HepG2 (cell line): ENCODE data around the gene CSDE1. TPM values are rescaled to one million over a fixed set of nuclear protein-coding genes. Genes with fewer than 3 reads are reported as not detected.

Experiments
- ATAC-seq: fragments of 200-7000 bp; cut with Tn5 transposase; 3 replicates; pipeline ENCODE4 v1.9.1; 2020; ENCODE audit warnings: mild to moderate bottlenecking, moderate library complexity
- BruUV-seq: library from RNA; stranded (reverse); fragments of 400-500 nt; replicated peaks from 2 replicates; lab custom pipeline; 2021; lab: Mats Ljungman, UMichigan
- CTCF ChIA-PET: fragments of 300-600 bp; formaldehyde crosslinking; extraction: SDS; loops from one replicate; lab custom pipeline; 2021; ENCODE audit warnings: low total read pairs, inconsistent platforms, low intra/inter-chr PET ratio; lab: Yijun Ruan, JAX
- POLR2A ChIA-PET: fragments of 350-600 bp; sonication (Branson Sonifier 250); formaldehyde crosslinking; loops from one replicate; lab custom pipeline; 2020; ENCODE audit warnings: antibody characterized with exemption, inconsistent platforms; lab: Yijun Ruan, JAX
- DNase-seq: peaks from one replicate; pipeline ENCODE4 v3.0.0-alpha.2; 2015; ENCODE audit warnings: low spot score
- FAIRE-seq: peaks from 3 replicates; lab custom pipeline; 2011; peaks lifted over from hg19 to GRCh38; lab: Jason Lieb, UNC
- H2AFZ ChIP-seq: one replicate; pipeline ENCODE4 v1.6.1; 2011; ENCODE audit warnings: low read length, inconsistent platforms
- H3K27ac ChIP-seq: fragments of 300-600 bp; 3 replicates; pipeline ENCODE4 v1.8.0; 2011; ENCODE audit warnings: mixed run types, mild to moderate bottlenecking, mixed read lengths, low read length, inconsistent platforms; ENCODE audit not compliant: insufficient read depth; ENCODE audit errors: extremely low read length
- H3K27me3 ChIP-seq, 2 experiments: fragments of 200-600 bp in 1 of 2; 2 replicates in 1 of 2; 3 replicates in 1 of 2; pipeline versions ENCODE4 v1.6.0 to v1.8.0; 2011; ENCODE audit warnings: low read length in 2 of 2, mild to moderate bottlenecking in 2 of 2, moderate library complexity in 2 of 2, inconsistent platforms in 1 of 2; ENCODE audit not compliant: insufficient read depth in 2 of 2, control insufficient read depth in 1 of 2
- H3K36me3 ChIP-seq, 2 experiments: fragments of 200-600 bp in 1 of 2; replicated peaks in 1 of 2; 2 replicates in 1 of 2; 3 replicates in 1 of 2; pipeline versions ENCODE4 v1.5.1 to v1.8.0; 2011; ENCODE audit warnings: low read length in 2 of 2, inconsistent platforms in 1 of 2; ENCODE audit not compliant: insufficient read depth in 2 of 2, control insufficient read depth in 1 of 2
- H3K4me1 ChIP-seq: 2 replicates; pipeline ENCODE4 v1.5.1; 2012; ENCODE audit warnings: low read length, inconsistent platforms; ENCODE audit not compliant: insufficient read depth
- H3K4me2 ChIP-seq: 2 replicates; pipeline ENCODE4 v1.6.0; 2011; ENCODE audit warnings: low read depth, low read length, inconsistent platforms
- H3K4me3 ChIP-seq, 3 experiments: fragments of 200-600 bp in 1 of 3; sonication (generic), shearing (Covaris generic) in 1 of 3; replicated peaks in 1 of 3; 2 replicates each; pipeline ENCODE4 v1.5.1; 2011 to 2016; ENCODE audit warnings: low read length in 3 of 3, inconsistent platforms in 2 of 3, low read depth in 2 of 3, mild to moderate bottlenecking in 2 of 3, control low read depth in 1 of 3, mixed read lengths in 1 of 3; ENCODE audit not compliant: insufficient read depth in 1 of 3
- H3K79me2 ChIP-seq: one replicate; pipeline ENCODE4 v1.6.1; 2011; ENCODE audit warnings: low read length, inconsistent platforms; ENCODE audit not compliant: insufficient read depth
- H3K9ac ChIP-seq: 2 replicates; pipeline ENCODE4 v1.6.0; 2011; ENCODE audit warnings: mild to moderate bottlenecking, low read depth, low read length, inconsistent platforms; ENCODE audit not compliant: insufficient read depth
- H3K9me3 ChIP-seq: 2 replicates; pipeline ENCODE4 v1.5.1; 2012; ENCODE audit warnings: mild to moderate bottlenecking, low read length
- H4K20me1 ChIP-seq: 2 replicates; pipeline ENCODE4 v1.6.0; 2011; ENCODE audit warnings: inconsistent platforms, mild to moderate bottlenecking, low read length, moderate library complexity; ENCODE audit not compliant: insufficient read depth
- BCLAF1 ChIP-seq: fragments of 450-650 bp; IDR thresholded peaks from 2 replicates; pipeline ENCODE4 v1.6.1; 2017; ENCODE audit warnings: mild to moderate bottlenecking
- GABPB1 ChIP-seq: IDR thresholded peaks from 2 replicates; pipeline ENCODE4 v1.6.1; 2016; ENCODE audit warnings: mild to moderate bottlenecking, missing genetic modification reagents, moderate library complexity, missing compliant biosample characterization
- LBX2 ChIP-seq: sonication (generic); formaldehyde crosslinking; IDR thresholded peaks from 2 replicates; pipeline ENCODE4 v1.5.0; 2020; ENCODE audit warnings: missing genetic modification reagents, mild to moderate bottlenecking, borderline replicate concordance
- MAX ChIP-seq: IDR thresholded peaks from 2 replicates; pipeline ENCODE4 v1.6.1; 2012; ENCODE audit warnings: inconsistent platforms
- MEIS2 ChIP-seq: sonication (generic); formaldehyde crosslinking; IDR thresholded peaks from 2 replicates; pipeline ENCODE4 v1.9.0; 2021; ENCODE audit warnings: mild to moderate bottlenecking, missing genetic modification reagents
- NCOR1 ChIP-seq: fragments of 200-600 bp; sonication (generic); IDR thresholded peaks from 2 replicates; pipeline ENCODE4 v1.7.0; 2017; ENCODE audit warnings: antibody characterized with exemption, low read length, borderline replicate concordance
- NR2F6 ChIP-seq, 2 experiments: IDR thresholded peaks; 2 replicates each; pipeline ENCODE4 v1.6.1; 2016; ENCODE audit warnings: antibody characterized with exemption in 1 of 2, mild to moderate bottlenecking in 1 of 2
- ZFP36L2 ChIP-seq: sonication (generic); formaldehyde crosslinking; IDR thresholded peaks from 2 replicates; pipeline ENCODE4 v1.4.0; 2020; ENCODE audit warnings: missing genetic modification reagents
- ZFP90 ChIP-seq: sonication (generic); formaldehyde crosslinking; IDR thresholded peaks from 2 replicates; pipeline ENCODE4 v1.8.0; 2022; ENCODE audit warnings: missing genetic modification reagents, mild to moderate bottlenecking, inconsistent platforms, borderline replicate concordance
- ZNF710 ChIP-seq: sonication (generic); formaldehyde crosslinking; IDR thresholded peaks from 2 replicates; pipeline ENCODE4 v1.5.0; 2020; ENCODE audit warnings: mild to moderate bottlenecking, missing genetic modification reagents, borderline replicate concordance
- ZNF775 ChIP-seq: sonication (generic); formaldehyde crosslinking; IDR thresholded peaks from 2 replicates; pipeline ENCODE4 v1.4.0; 2020; ENCODE audit warnings: missing genetic modification reagents, mild to moderate bottlenecking, moderate library complexity, borderline replicate concordance
- WGBS: methylation state at CpG from one replicate; pipeline ENCODE4 v1.1.6; 2017; ENCODE audit warnings: low lambda C conversion rate; 5-methylcytosine and 5-hydroxymethylcytosine counted together
- in situ Hi-C: cut with HindIII; loops from 2 replicates; pipeline ENCODE4 v1.10.0; 2017; ENCODE audit warnings: low pct_unique_long_range_greater_than_20kb; ENCODE audit not compliant: extremely low pct_ligation_motif_present
- intact Hi-C: fragments of 100-400 bp; cut with micrococcal nuclease; formaldehyde crosslinking; loops from one replicate; pipeline ENCODE4 v1.10.0; 2022; ENCODE audit not compliant: unreplicated experiment
- polyA plus RNA-seq, 8 experiments: library from polyadenylated mRNA; depleted of rRNA in 3 of 8; stranded (reverse) in 7 of 8; unstranded in 1 of 8; fragments of >200 nt; fragmentation: Illumina TruSeq in 4 of 8; extraction: Trizol in 4 of 8; gene quantifications; 2 replicates each; pipeline versions ENCODE4 v1.2.1 to v1.2.3, GENCODE V29; 2011 to 2016; ENCODE audit warnings: low read depth in 4 of 8, missing spikeins in 1 of 8, mixed read lengths in 1 of 8; ENCODE audit not compliant: insufficient read depth in 1 of 8
- total RNA-seq, 5 experiments: library from RNA; depleted of rRNA; stranded (reverse); fragments of >200 nt; fragmentation: Illumina TruSeq; extraction: Trizol; gene quantifications; 2 replicates each; pipeline ENCODE4 v1.2.3, GENCODE V29; 2016; ENCODE audit warnings: low read depth in 1 of 5

CSDE1 gene
- total and polyA plus RNA-seq, 2 of the 13 experiments (the other 11 are each of a cell fraction or from before 2014, with no cell fraction given): 150 to 313 TPM

GRCh38 chr1:114725230-114725629 lies 32.6 kb downstream of the CSDE1 start:
- in situ Hi-C loops: no loop called here
- intact Hi-C loops: no loop called here
- H3K36me3 ChIP-seq: peaks cover 20 to 90% of the 10 kb centered on the region in 2 experiments
- peaks cover 20% of the 10 kb centered on the region for H3K4me1 ChIP-seq
- H4K20me1 ChIP-seq: no peaks in the 10 kb centered on the region; the same call in 1 of the 2 replicates
- H3K9ac ChIP-seq: no peak overlapping the region
- no peaks in the 10 kb centered on the region for H3K27me3 ChIP-seq
- no peak for DNase-seq
- no peaks in the 10 kb centered on the region for H3K79me2 ChIP-seq
- no peak overlapping the region for H3K4me3 ChIP-seq
- no TSS peak for BruUV-seq
- ChIA-PET CTCF (no interaction called here), POLR2A (no interaction called here)
- FAIRE-seq: no peak
- no peak overlapping the region for H3K4me2 ChIP-seq
- TF ChIP-seq NR2F6 (IDR thresholded peaks at IDR 0.05) (no peak), NR2F6 (CRISPR knock-in tag; IDR thresholded peaks at IDR 0.05) (no peak)
- no peaks in the 10 kb centered on the region for H3K9me3 ChIP-seq
- no peak for ATAC-seq
- no peak overlapping the region for H3K27ac ChIP-seq
- WGBS: 100% methylated on average over 1 of the region's 1 CpG
- no peak overlapping the region for H2AFZ ChIP-seq

GRCh38 chr1:114723915-114724314 lies 33.9 kb downstream of the CSDE1 start:
- Histone ChIP-seq H3K4me3 (no peak overlapping the region), H3K4me1 (peaks cover 22% of the 10 kb centered on the region), H3K79me2 (no peaks in the 10 kb centered on the region), H3K9me3 (no peaks in the 10 kb centered on the region), H2AFZ (no peak overlapping the region), H3K4me2 (no peak overlapping the region), H3K27ac (no peak overlapping the region), H3K27me3 (no peaks in the 10 kb centered on the region), H4K20me1 (no peaks in the 10 kb centered on the region; the same call in 1 of the 2 replicates), H3K36me3 (peaks cover 20 to 91% of the 10 kb centered on the region in 2 experiments), H3K9ac (no peak overlapping the region)
- 100% methylated on average over 1 of the region's 1 CpG for WGBS
- in situ Hi-C loops (no loop called here), intact Hi-C loops (loop anchor here (5.0 kb wide), 1 partner anchor 272 kb away; no protein-coding TSS in a partner anchor)
- no peak for FAIRE-seq
- DNase-seq: no peak
- CTCF ChIA-PET: no interaction called here
- no TSS peak for BruUV-seq
- ATAC-seq: no peak
- POLR2A ChIA-PET: no interaction called here
- TF ChIP-seq ZFP90 (CRISPR knock-in tag) (no peak), ZNF775 (no peak), MAX (no peak), ZNF710 (CRISPR knock-in tag) (no peak), MEIS2 (no peak), ZFP36L2 (CRISPR knock-in tag) (no peak), BCLAF1 (no peak), NCOR1 (no peak), GABPB1 (CRISPR knock-in tag) (no peak), LBX2 (CRISPR knock-in tag) (no peak)
